Tibial nerve (tissue), 4 donors: ENCODE results near the gene SPTB. TPM values are rescaled to one million over a fixed set of nuclear protein-coding genes. Genes with fewer than 3 reads are reported as not detected.

Experiments
- DNase-seq, 2 donors: peaks; one replicate each; pipeline ENCODE4 v3.0.0-alpha.2; 2019; ENCODE audit warnings: low spot score in 2 of 2
- H3K27ac ChIP-seq, 4 donors: fragments of 200-600 bp; sonication (generic) in 3 of 4; one replicate each; pipeline ENCODE4 v1.5.1; 2017 to 2019; ENCODE audit warnings: mild to moderate bottlenecking in 1 of 4
- H3K27me3 ChIP-seq, 2 donors: fragments of 200-600 bp; sonication (generic) in 1 of 2; one replicate each; pipeline versions ENCODE4 v1.5.1 to v1.6.0; 2017 to 2019
- H3K36me3 ChIP-seq, 3 donors: fragments of 200-600 bp; sonication (generic); one replicate each; pipeline ENCODE4 v1.5.1; 2018 to 2019
- H3K4me1 ChIP-seq, 4 donors: fragments of 200-600 bp; sonication (generic) in 3 of 4; one replicate each; pipeline ENCODE4 v1.5.1; 2017 to 2019
- H3K4me3 ChIP-seq, 4 donors: fragments of 200-600 bp; sonication (generic) in 3 of 4; one replicate each; pipeline ENCODE4 v1.5.1; 2017 to 2019; ENCODE audit warnings: mild to moderate bottlenecking in 1 of 4, moderate library complexity in 1 of 4
- H3K9me3 ChIP-seq, 4 donors: fragments of 200-600 bp; sonication (generic) in 3 of 4; one replicate each; pipeline ENCODE4 v1.5.1; 2017 to 2019
- EP300 ChIP-seq, 2 donors: sonication (generic); formaldehyde crosslinking; IDR thresholded peaks; one replicate each; pipeline ENCODE4 v1.6.1; 2017; ENCODE audit warnings: antibody characterized with exemption in 2 of 2, mild to moderate bottlenecking in 1 of 2
- POLR2A ChIP-seq, 2 donors: fragments of 450-650 bp; IDR thresholded peaks; one replicate each; pipeline ENCODE4 v1.6.1; 2017; ENCODE audit warnings: antibody characterized with exemption in 2 of 2, mild to moderate bottlenecking in 2 of 2, moderate library complexity in 2 of 2
- WGBS, 2 donors: methylation state at CpG; one replicate each; pipeline ENCODE4 v1.1.5; 2018; 5-methylcytosine and 5-hydroxymethylcytosine counted together
- total RNA-seq, 4 donors: library from RNA; depleted of rRNA; stranded (reverse); fragments of >200 nt; gene quantifications; one replicate each; pipeline ENCODE4 v1.1.0, GENCODE V29; 2016
- TF ChIP-seq, protein P1 (sequence below), 5 experiments: fragments of 200-600 bp in 3 of 5; fragments of 450-650 bp in 2 of 5; sonication (generic) in 3 of 5; IDR thresholded peaks; one replicate each; pipeline ENCODE4 v1.5.1; 2016 to 2019; ENCODE audit warnings: antibody characterized with exemption in 5 of 5, mild to moderate bottlenecking in 3 of 5, moderate library complexity in 2 of 5

SPTB gene
- total RNA-seq, result 10 to 100 TPM in 2 of 4 donors, 1 to 10 TPM in 2; 4.5 to 12.6 (median 9.2) TPM

DNA sequence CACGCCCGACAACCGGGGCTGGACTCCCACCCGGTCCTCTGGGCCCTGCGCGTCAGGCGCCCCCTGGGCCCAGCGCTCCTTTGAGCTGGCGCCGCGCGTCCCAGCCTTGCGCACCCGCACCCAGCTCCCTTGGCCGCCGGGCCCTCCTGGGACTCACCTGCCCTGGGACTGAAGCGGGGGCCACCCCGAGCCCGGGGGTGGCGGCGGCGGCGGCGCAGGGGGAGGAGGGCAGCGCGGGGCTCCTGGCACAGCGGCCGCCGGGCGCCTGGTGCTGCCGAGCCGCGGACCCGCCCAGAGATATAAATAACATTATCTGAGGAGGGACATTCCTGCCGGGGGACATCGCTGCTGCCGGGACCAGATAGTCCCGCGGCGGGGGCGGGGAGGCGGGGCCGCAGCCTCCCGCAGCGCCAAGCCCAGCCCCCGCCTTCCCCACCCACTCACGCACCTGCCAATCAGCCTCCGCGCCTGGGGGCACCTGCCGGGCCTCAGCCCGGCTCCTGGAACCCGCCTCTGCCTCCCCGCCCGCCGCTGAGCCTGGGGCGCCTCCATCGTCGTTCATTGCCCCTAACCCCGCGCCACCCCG lies at the start of gene SPTB:
Gene SPTB, minus strand, starts transcription at position 273 of the 586 bp plus-strand sequence. CDS start 56,813 bp downstream, outside the sequence.
- Histone ChIP-seq H3K36me3 (no peaks in the 10 kb centered on the region), H3K4me1 (peaks cover 0 to 20% (median 10%) of the 10 kb centered on the region in 4 donors), H3K4me3 (peak within 1 kb of the TSS; percentile 34 to 63 (median 57)), H3K27ac (peak within 1 kb of the TSS in 1 of 4 donors; percentile 65), H3K27me3 (peaks cover 0 to 54% of the 10 kb centered on the region in 2 donors), H3K9me3 (no peaks in the 10 kb centered on the region)
- no peak for DNase-seq
- TF ChIP-seq EP300 (IDR thresholded peaks at IDR 0.05) (no peak), POLR2A (IDR thresholded peaks at IDR 0.05) (no peak)
- TF ChIP-seq, protein P1, sequence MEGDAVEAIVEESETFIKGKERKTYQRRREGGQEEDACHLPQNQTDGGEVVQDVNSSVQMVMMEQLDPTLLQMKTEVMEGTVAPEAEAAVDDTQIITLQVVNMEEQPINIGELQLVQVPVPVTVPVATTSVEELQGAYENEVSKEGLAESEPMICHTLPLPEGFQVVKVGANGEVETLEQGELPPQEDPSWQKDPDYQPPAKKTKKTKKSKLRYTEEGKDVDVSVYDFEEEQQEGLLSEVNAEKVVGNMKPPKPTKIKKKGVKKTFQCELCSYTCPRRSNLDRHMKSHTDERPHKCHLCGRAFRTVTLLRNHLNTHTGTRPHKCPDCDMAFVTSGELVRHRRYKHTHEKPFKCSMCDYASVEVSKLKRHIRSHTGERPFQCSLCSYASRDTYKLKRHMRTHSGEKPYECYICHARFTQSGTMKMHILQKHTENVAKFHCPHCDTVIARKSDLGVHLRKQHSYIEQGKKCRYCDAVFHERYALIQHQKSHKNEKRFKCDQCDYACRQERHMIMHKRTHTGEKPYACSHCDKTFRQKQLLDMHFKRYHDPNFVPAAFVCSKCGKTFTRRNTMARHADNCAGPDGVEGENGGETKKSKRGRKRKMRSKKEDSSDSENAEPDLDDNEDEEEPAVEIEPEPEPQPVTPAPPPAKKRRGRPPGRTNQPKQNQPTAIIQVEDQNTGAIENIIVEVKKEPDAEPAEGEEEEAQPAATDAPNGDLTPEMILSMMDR (IDR thresholded peaks at IDR 0.05), result no peak
- WGBS, 2 donors, result 1% methylated on average over 22 of the region's 61 CpGs; no CpG with 5 or more reads in 1 of the 2 donors

DNA sequence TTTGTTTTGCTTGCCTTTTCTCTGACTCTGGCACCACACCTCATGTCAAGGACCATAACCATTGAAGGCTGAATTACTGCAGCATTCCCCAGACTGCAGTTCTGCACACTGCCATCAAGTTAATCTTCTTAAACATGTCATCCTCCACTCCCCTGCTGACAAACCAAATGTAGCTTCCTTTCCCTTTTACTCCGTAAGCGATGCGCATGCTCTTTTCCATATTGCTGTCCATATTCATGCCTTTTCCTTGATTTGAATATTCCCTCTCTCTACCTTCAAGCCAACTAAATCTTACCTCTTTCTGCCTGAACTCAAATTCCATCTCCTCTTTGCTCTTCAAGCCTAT lies 49.3 kb upstream of the SPTB start:
- Histone ChIP-seq H3K9me3 (no peaks in the 10 kb centered on the region), H3K27me3 (no peaks in the 10 kb centered on the region), H3K27ac (peak overlapping the region in 1 of 4 donors; percentile 27), H3K4me3 (no peak overlapping the region), H3K36me3 (peaks cover 0 to 76% (median 0%) of the 10 kb centered on the region in 3 donors), H3K4me1 (peaks cover 0 to 17% (median 5%) of the 10 kb centered on the region in 4 donors)
- 97% methylated on average over 3 of the region's 3 CpGs for WGBS, 2 donors
- TF ChIP-seq POLR2A (IDR thresholded peaks at IDR 0.05) (no peak), EP300 (IDR thresholded peaks at IDR 0.05) (no peak)
- TF ChIP-seq, protein P1 (IDR thresholded peaks at IDR 0.05), result no peak
- no peak for DNase-seq

DNA sequence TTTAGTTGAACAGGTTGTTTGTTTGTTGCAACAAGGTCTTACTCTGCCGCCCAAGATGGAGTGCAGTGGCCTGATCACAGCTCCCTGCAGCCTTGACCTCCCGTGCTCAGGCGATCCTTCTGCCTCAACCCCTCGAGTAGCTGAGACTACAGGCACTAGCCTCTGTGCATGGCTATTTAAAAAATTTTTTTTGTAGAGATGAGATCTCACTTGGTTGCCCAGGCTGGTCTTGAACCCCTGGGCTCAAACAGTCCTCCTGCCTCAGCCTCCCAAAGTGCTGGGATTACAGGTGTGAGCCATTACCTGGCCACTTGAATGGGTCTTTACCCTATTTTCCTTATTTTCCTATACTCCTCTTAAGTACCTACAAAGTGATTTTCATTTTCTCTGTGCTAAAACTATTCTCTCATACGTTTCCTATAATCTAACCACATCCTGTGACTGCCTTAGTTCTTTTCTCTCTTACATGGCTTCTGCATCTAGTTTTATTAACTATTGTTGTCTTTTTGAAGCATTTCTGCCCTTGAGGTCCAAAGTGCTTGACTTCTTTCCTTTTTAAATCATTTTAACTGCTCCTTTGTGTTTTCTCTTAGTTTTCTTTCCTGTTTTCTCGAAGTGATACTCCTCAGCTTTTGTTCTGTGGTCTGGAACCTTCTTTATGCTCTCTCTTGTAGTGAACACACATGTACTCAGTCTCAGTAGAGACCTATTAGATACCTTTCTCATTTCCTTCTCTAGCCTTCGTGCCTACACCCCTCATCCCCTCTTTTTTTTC lies 48.7 kb upstream of the SPTB start:
- H3K27me3 ChIP-seq, result no peaks in the 10 kb centered on the region
- 68 to 75% methylated on average over 7 of the region's 7 CpGs for WGBS, 2 donors
- no peak for DNase-seq
- peaks cover 0 to 17% (median 5%) of the 10 kb centered on the region in 4 donors for H3K4me1 ChIP-seq
- H3K27ac ChIP-seq, result peak overlapping the region in 1 of 4 donors; percentile 27
- no peak for TF ChIP-seq POLR2A (IDR thresholded peaks at IDR 0.05)
- H3K9me3 ChIP-seq, result no peaks in the 10 kb centered on the region
- H3K36me3 ChIP-seq, result peaks cover 0 to 71% (median 0%) of the 10 kb centered on the region in 3 donors
- H3K4me3 ChIP-seq, result no peak overlapping the region

DNA sequence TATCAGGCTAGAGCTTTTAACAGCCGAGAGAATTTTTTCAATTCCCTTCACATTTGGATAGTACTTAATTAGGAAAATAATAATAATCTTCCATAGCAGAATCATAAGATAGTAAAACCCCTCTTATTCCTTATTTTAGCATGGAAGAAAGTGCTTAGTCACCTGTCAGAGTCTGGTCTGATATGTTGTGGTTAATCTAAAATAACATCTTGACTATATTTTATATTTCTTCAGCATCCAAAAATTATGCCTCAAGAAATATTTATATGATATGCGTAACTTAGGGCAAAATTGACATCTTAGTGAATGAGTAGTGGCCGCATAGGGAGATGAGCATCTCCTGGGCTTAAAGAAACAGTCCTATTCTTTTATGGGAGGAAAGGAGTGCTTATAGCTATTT lies 47.3 kb upstream of the SPTB start:
- Histone ChIP-seq H3K4me1 (peaks cover 0 to 17% (median 5%) of the 10 kb centered on the region in 4 donors), H3K9me3 (no peaks in the 10 kb centered on the region), H3K27ac (no peak overlapping the region), H3K36me3 (peaks cover 0 to 57% (median 0%) of the 10 kb centered on the region in 3 donors), H3K27me3 (no peaks in the 10 kb centered on the region), H3K4me3 (no peak overlapping the region)
- TF ChIP-seq, protein P1 (IDR thresholded peaks at IDR 0.05), result no peak
- TF ChIP-seq POLR2A (IDR thresholded peaks at IDR 0.05) (no peak), EP300 (IDR thresholded peaks at IDR 0.05) (no peak)
- DNase-seq, result no peak
- WGBS, 2 donors, result 78 to 86% methylated on average over 3 of the region's 3 CpGs

DNA sequence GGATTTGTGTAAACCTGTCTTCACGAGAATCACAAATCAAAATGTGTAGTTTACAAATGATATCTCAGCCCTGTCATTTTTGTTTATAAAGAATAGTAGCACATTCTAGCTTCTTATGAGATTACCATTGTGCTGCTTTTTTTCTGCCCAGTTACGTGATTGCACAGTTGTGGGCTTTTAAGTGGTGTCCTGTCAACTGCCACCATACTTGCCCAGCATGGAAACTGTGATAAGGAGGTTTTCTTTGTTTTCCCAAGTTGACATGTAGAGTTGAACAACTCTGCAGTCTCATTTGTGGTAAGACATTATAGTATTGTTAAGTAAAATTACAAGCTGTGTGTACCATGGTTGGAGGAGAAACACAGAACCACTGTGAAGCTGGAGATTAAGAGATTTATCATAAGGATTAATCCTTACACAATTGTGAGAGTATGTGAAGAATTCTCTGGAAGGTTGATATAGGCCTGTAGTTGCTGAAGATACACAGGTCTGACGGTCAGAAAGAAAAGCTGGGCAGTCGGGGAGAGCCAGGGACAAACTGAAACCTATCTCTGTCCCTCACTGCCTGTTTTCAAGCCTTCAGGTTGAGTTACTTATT lies 46.8 kb upstream of the SPTB start:
- TF ChIP-seq EP300 (IDR thresholded peaks at IDR 0.05) (no peak), POLR2A (IDR thresholded peaks at IDR 0.05) (no peak)
- TF ChIP-seq, protein P1 (IDR thresholded peaks at IDR 0.05), result no peak

More for the DNA sequence above, 46.8 kb upstream of the SPTB start:
- no peaks in the 10 kb centered on the region for H3K27me3 ChIP-seq
- no peak overlapping the region for H3K27ac ChIP-seq
- peaks cover 0 to 52% (median 0%) of the 10 kb centered on the region in 3 donors for H3K36me3 ChIP-seq
- H3K9me3 ChIP-seq, result no peaks in the 10 kb centered on the region
- 78 to 79% methylated on average over 4 of the region's 4 CpGs for WGBS, 2 donors
- H3K4me1 ChIP-seq, result peaks cover 0 to 17% (median 5%) of the 10 kb centered on the region in 4 donors
- no peak for DNase-seq
- no peak overlapping the region for H3K4me3 ChIP-seq
